GM19452 (cell line): ENCODE results near the gene AIPL1.

Experiments used
- ATAC-seq: cut with Tn5 transposase; IDR thresholded peaks from one replicate; pipeline ENCODE4 v1.9.1; 2021; ENCODE audit not compliant: unreplicated experiment

AIPL1 gene

GRCh38 chr17:6423931-6424330 lies 11.0 kb downstream of the AIPL1 start:
- ATAC-seq: no peak

GRCh38 chr17:6422654-6423241 lies 12.2 kb downstream of the AIPL1 start:
- ATAC-seq: no peak

- ATAC-seq: no peak
These were observed 13.0 kb downstream of the AIPL1 start for GRCh38 chr17:6421700-6422604.

- no peak for ATAC-seq
These were observed 14.7 kb downstream of the AIPL1 start for GRCh38 chr17:6420173-6420641.

- no peak for ATAC-seq
These were observed 19.3 kb downstream of the AIPL1 start for GRCh38 chr17:6415616-6416015.

- ATAC-seq: no peak
These were observed 21.9 kb downstream of the AIPL1 start for GRCh38 chr17:6413065-6413464.

GRCh38 chr17:6408735-6409134 lies 26.2 kb downstream of the AIPL1 start:
- ATAC-seq: no peak

- ATAC-seq: no peak
These were observed 26.6 kb downstream of the AIPL1 start for GRCh38 chr17:6408276-6408675.

- ATAC-seq: no peak
These were observed 32.7 kb downstream of the AIPL1 start for GRCh38 chr17:6402258-6402657.

GRCh38 chr17:6398955-6399354 lies 36.0 kb downstream of the AIPL1 start:
- ATAC-seq: no peak

- ATAC-seq: no peak
These were observed 40.8 kb downstream of the AIPL1 start for GRCh38 chr17:6394055-6394606.

- ATAC-seq: no peak
These were observed 41.5 kb downstream of the AIPL1 start for GRCh38 chr17:6393351-6393952.

- ATAC-seq: no peak
These were observed 42.1 kb downstream of the AIPL1 start for GRCh38 chr17:6392609-6393350.

GRCh38 chr17:6388416-6388815 lies 46.5 kb downstream of the AIPL1 start:
- ATAC-seq: no peak

GRCh38 chr17:6387858-6388257 lies 47.1 kb downstream of the AIPL1 start:
- ATAC-seq: no peak

GRCh38 chr17:6387442-6387841 lies 47.5 kb downstream of the AIPL1 start:
- no peak for ATAC-seq

- ATAC-seq: no peak
These were observed 48.8 kb downstream of the AIPL1 start for GRCh38 chr17:6386041-6386630.

- ATAC-seq: no peak
These were observed 50.4 kb downstream of the AIPL1 start for GRCh38 chr17:6384481-6384880.

- ATAC-seq: no peak
These were observed 53.1 kb downstream of the AIPL1 start for GRCh38 chr17:6381526-6382465.
